Ammon's horn (tissue), 1 donor: ENCODE results near the gene MTMR2.
"Not testable (repeated sequence)": the region's sequence is repeated elsewhere in the genome, so short reads cannot be mapped to it uniquely, and the experiment has no call there.

ENCODE experiments used
- DNase-seq: peaks from one replicate; pipeline ENCODE4 v3.0.0-alpha.2; 2016; ENCODE audit warnings: low spot score

The MTMR2 gene

GRCh38 chr11:95884376-95884775 is 39.5 kb downstream of the MTMR2 start:
- no peak for DNase-seq

GRCh38 chr11:95883381-95883780 is 40.5 kb downstream of the MTMR2 start:
- no peak for DNase-seq

GRCh38 chr11:95877291-95877690 is 46.6 kb downstream of the MTMR2 start:
- no peak for DNase-seq

GRCh38 chr11:95870877-95871276 is 53.0 kb downstream of the MTMR2 start:
- DNase-seq, result not testable (repeated sequence)

- DNase-seq, result no peak
Observed at GRCh38 chr11:95867105-95867504, 56.8 kb downstream of the MTMR2 start.

GRCh38 chr11:95863486-95864140 is 60.3 kb downstream of the MTMR2 start:
- DNase-seq, result no peak

- DNase-seq, result not testable (repeated sequence)
Observed at GRCh38 chr11:95860024-95860423, 63.9 kb downstream of the MTMR2 start.

GRCh38 chr11:95854362-95854761 is 69.5 kb downstream of the MTMR2 start:
- DNase-seq, result not testable (repeated sequence)

- DNase-seq, result no peak
Observed at GRCh38 chr11:95853862-95854261, 70.0 kb downstream of the MTMR2 start.

- DNase-seq, result no peak
Observed at GRCh38 chr11:95853138-95853537, 70.8 kb downstream of the MTMR2 start.

- no peak for DNase-seq
Observed at GRCh38 chr11:95850137-95850536, 73.8 kb downstream of the MTMR2 start.

GRCh38 chr11:95849087-95849825 is 74.7 kb downstream of the MTMR2 start:
- peak; percentile 85 for DNase-seq

GRCh38 chr11:95845167-95845566 is 78.7 kb downstream of the MTMR2 start:
- no peak for DNase-seq

GRCh38 chr11:95835768-95836488 is 88.0 kb downstream of the MTMR2 start:
- DNase-seq, result peak; percentile 76

- DNase-seq, result no peak
Observed at GRCh38 chr11:95835351-95835750, 88.6 kb downstream of the MTMR2 start.

GRCh38 chr11:95833378-95833777 is 90.5 kb downstream of the MTMR2 start:
- no peak for DNase-seq

- no peak for DNase-seq
Observed at GRCh38 chr11:95832763-95833162, 91.1 kb downstream of the MTMR2 start.

- DNase-seq, result no peak
Observed at GRCh38 chr11:95831198-95831883, 92.6 kb downstream of the MTMR2 start.

GRCh38 chr11:95829580-95830259 is 94.2 kb downstream of the MTMR2 start:
- DNase-seq, result no peak

GRCh38 chr11:95827696-95828095 is 96.2 kb downstream of the MTMR2 start:
- DNase-seq, result no peak

- DNase-seq, result no peak
Observed at GRCh38 chr11:95821640-95822039, 102.3 kb downstream of the MTMR2 start.

GRCh38 chr11:95816037-95816436 is 107.9 kb downstream of the MTMR2 start:
- DNase-seq, result no peak
